HCT116 (cell line): ENCODE results near the gene DENND1A. TPM values are rescaled to one million over a fixed set of nuclear protein-coding genes. Genes with fewer than 3 reads are reported as not detected.
"Not testable (repeated sequence)": the region's sequence is repeated elsewhere in the genome, so short reads cannot be mapped to it uniquely, and the experiment has no call there.

Experiments
- ATAC-seq: fragments of 200-7000 bp; cut with Tn5 transposase; 2 replicates; pipeline ENCODE4 v1.9.1; 2020; ENCODE audit warnings: mild to moderate bottlenecking, moderate library complexity
- BruUV-seq: library from RNA; stranded (reverse); fragments of 400-500 nt; replicated peaks from 2 replicates; lab custom pipeline; 2021; lab: Mats Ljungman, UMichigan
- CTCF ChIA-PET: fragments of 300-600 bp; sonication (Branson Sonifier 250); formaldehyde crosslinking; loops from one replicate; lab custom pipeline; 2021; ENCODE audit warnings: antibody characterized with exemption; lab: Charles Lee
- POLR2A ChIA-PET: fragments of 300-600, 350-600 bp; sonication (Branson Sonifier 250); formaldehyde crosslinking; loops from one replicate; lab custom pipeline; 2021; ENCODE audit warnings: antibody characterized with exemption; lab: Charles Lee
- RAD21 ChIA-PET, 2 experiments: fragments of 300-600 bp; sonication (Branson Sonifier 250); formaldehyde crosslinking; loops; one replicate each; lab custom pipeline; 2023; ENCODE audit warnings: low total read pairs in 2 of 2; ENCODE audit not compliant: uncharacterized antibody in 2 of 2, unreplicated experiment in 2 of 2, low non-redundant PET in 1 of 2; lab: Charles Lee
- DNase-seq: peaks from one replicate; pipeline ENCODE4 v3.0.0-alpha.2; 2010; ENCODE audit warnings: low read depth, low spot score
- H2AFZ ChIP-seq: fragments of 200-600 bp; shearing (Covaris generic), sonication (generic); 2 replicates; pipeline ENCODE4 v1.6.1; 2017; ENCODE audit warnings: low read depth, mixed run types, mixed read lengths, antibody characterized with exemption, low read length; ENCODE audit not compliant: poor library complexity, severe bottlenecking
- H3K27ac ChIP-seq: 2 replicates; pipeline ENCODE4 v1.5.1; 2012; ENCODE audit warnings: low read depth, low read length
- H3K27me3 ChIP-seq: fragments of 200-600 bp; sonication (generic); 2 replicates; pipeline ENCODE4 v1.6.1; 2016; ENCODE audit warnings: mixed run types, low read length, mixed read lengths; ENCODE audit not compliant: insufficient read depth
- H3K36me3 ChIP-seq, 2 experiments: fragments of 200-500 bp in 1 of 2; fragments of 200-600 bp in 1 of 2; sonication (Bioruptor generic) in 1 of 2; sonication (generic) in 1 of 2; 2 replicates each; pipeline versions ENCODE4 v1.5.1 to v1.6.1; 2014 to 2016; ENCODE audit warnings: low read length in 2 of 2, inconsistent platforms in 1 of 2, mixed read lengths in 1 of 2, mixed run types in 1 of 2; ENCODE audit not compliant: insufficient read depth in 2 of 2, control insufficient read depth in 1 of 2
- H3K4me1 ChIP-seq, 2 experiments: fragments of 200-600 bp in 1 of 2; sonication (generic) in 1 of 2; 2 replicates each; pipeline versions ENCODE4 v1.5.1 to v1.6.1; 2012 to 2017; ENCODE audit warnings: low read length in 2 of 2, inconsistent platforms in 1 of 2, mild to moderate bottlenecking in 1 of 2, mixed read lengths in 1 of 2, mixed run types in 1 of 2, moderate library complexity in 1 of 2; ENCODE audit not compliant: insufficient read depth in 2 of 2, control insufficient read depth in 1 of 2
- H3K4me2 ChIP-seq: fragments of 200-600 bp; sonication (generic); 2 replicates; pipeline ENCODE4 v1.6.1; 2017; ENCODE audit warnings: mixed run types, low read length, mixed read lengths
- H3K4me3 ChIP-seq, 2 experiments: fragments of 200-600 bp in 1 of 2; sonication (generic) in 1 of 2; replicated peaks in 1 of 2; 2 replicates each; pipeline ENCODE4 v1.5.1; 2011 to 2016; ENCODE audit warnings: low read length in 2 of 2, control low read depth in 1 of 2, low read depth in 1 of 2, mild to moderate bottlenecking in 1 of 2, mixed read lengths in 1 of 2, mixed run types in 1 of 2
- H3K79me2 ChIP-seq: fragments of 200-600 bp; sonication (generic); 2 replicates; pipeline ENCODE4 v1.6.1; 2017; ENCODE audit warnings: mild to moderate bottlenecking, mixed run types, low read length, moderate library complexity, mixed read lengths; ENCODE audit not compliant: insufficient read depth
- H3K9ac ChIP-seq: fragments of 200-600 bp; sonication (generic); 2 replicates; pipeline ENCODE4 v1.6.1; 2016; ENCODE audit warnings: low read length, mixed read lengths
- H3K9me2 ChIP-seq: fragments of 200-600 bp; sonication (generic), shearing (Covaris generic); 2 replicates; pipeline ENCODE4 v1.6.1; 2017; ENCODE audit warnings: mixed run types, mild to moderate bottlenecking, moderate library complexity; ENCODE audit not compliant: insufficient read depth
- H3K9me3 ChIP-seq, 2 experiments: fragments of 200-500 bp in 1 of 2; fragments of 200-600 bp in 1 of 2; sonication (Bioruptor generic) in 1 of 2; sonication (generic) in 1 of 2; 2 replicates each; pipeline ENCODE4 v1.6.1; 2014 to 2017; ENCODE audit warnings: low read length in 2 of 2, mixed read lengths in 2 of 2, inconsistent platforms in 1 of 2, low read depth in 1 of 2, mild to moderate bottlenecking in 1 of 2, mixed run types in 1 of 2, moderate library complexity in 1 of 2; ENCODE audit not compliant: control insufficient read depth in 1 of 2, insufficient read depth in 1 of 2
- H4K20me1 ChIP-seq: fragments of 200-600 bp; sonication (generic), shearing (Covaris generic); 2 replicates; pipeline ENCODE4 v1.6.1; 2017; ENCODE audit warnings: mixed run types, mild to moderate bottlenecking, moderate library complexity; ENCODE audit not compliant: insufficient read depth
- CTCF ChIP-seq, 3 experiments: fragments of 200-600 bp in 1 of 3; sonication (generic) in 1 of 3; IDR thresholded peaks in 2 of 3; conservative IDR thresholded peaks in 1 of 3; 2 replicates each; pipeline ENCODE4 v1.5.1; 2012 to 2017; ENCODE audit warnings: low read depth in 2 of 3, low read length in 2 of 3, antibody characterized with exemption in 1 of 3, borderline replicate concordance in 1 of 3, control low read depth in 1 of 3, mild to moderate bottlenecking in 1 of 3, mixed read lengths in 1 of 3, mixed run types in 1 of 3, moderate library complexity in 1 of 3; ENCODE audit not compliant: insufficient read depth in 1 of 3
- EGR1 ChIP-seq: IDR thresholded peaks from 2 replicates; pipeline ENCODE4 v1.6.1; 2012; ENCODE audit warnings: low read depth
- intact Hi-C: fragments of 100-400 bp; cut with micrococcal nuclease; formaldehyde crosslinking; loops from 2 replicates; pipeline ENCODE4 v1.10.0; 2022
- total RNA-seq: library from RNA; stranded (reverse); gene quantifications from one replicate; pipeline ENCODE4 v1.2.1, GENCODE V29; 2021; ENCODE audit not compliant: unreplicated experiment

DENND1A gene
- total RNA-seq, 1 experiment from 2014 or later: 33.0 TPM

GRCh38 chr9:123399803-123400378, 530.0 kb downstream of the DENND1A start:
- CTCF ChIA-PET: interaction anchor here (0.6 to 2.0 kb wide), 4 partner anchors 12 to 641 kb away, joined by 3 to 7 read pairs (median 4); no protein-coding TSS in a partner anchor
- no peaks in the 10 kb centered on the region for H3K36me3 ChIP-seq
- H3K4me1 ChIP-seq: no peaks in the 10 kb centered on the region
- no peak overlapping the region for H3K4me2 ChIP-seq
- ATAC-seq (peak; percentile 85), DNase-seq (no peak)
- no peak overlapping the region for H2AFZ ChIP-seq
- H3K79me2 ChIP-seq: no peaks in the 10 kb centered on the region
- no peak overlapping the region for H3K4me3 ChIP-seq
- H3K9ac ChIP-seq: no peak overlapping the region
- intact Hi-C loops: loop anchor here (5.0 kb wide), 1 partner anchor 722 kb away; no protein-coding TSS in a partner anchor
- no peaks in the 10 kb centered on the region for H3K9me3 ChIP-seq
- RAD21 ChIA-PET: no interaction called here
- no TSS peak for BruUV-seq
- no peaks in the 10 kb centered on the region for H3K9me2 ChIP-seq
- H3K27me3 ChIP-seq: no peaks in the 10 kb centered on the region
- H4K20me1 ChIP-seq: no peaks in the 10 kb centered on the region
- peak in 2 of 3 experiments; percentile 75 to 76; a peak in 4 of 6 replicates for TF ChIP-seq CTCF (IDR thresholded peaks at IDR 0.05 in 2 of 3, conservative IDR thresholded peaks at IDR 0.05 in 1 of 3; ENCODE audit: borderline replicate concordance in 1 of 3, insufficient read depth in 1 of 3, low read depth in 2 of 3, low read length in 2 of 3)
- TF ChIP-seq EGR1: no peak
- H3K27ac ChIP-seq: no peak overlapping the region
- POLR2A ChIA-PET: no interaction called here

- H3K4me1 ChIP-seq, H3K9me3 ChIP-seq, H3K27ac ChIP-seq, DNase-seq, H3K79me2 ChIP-seq, H3K27me3 ChIP-seq, intact Hi-C loops, H3K9me2 ChIP-seq, BruUV-seq, H3K36me3 ChIP-seq, H3K9ac ChIP-seq, H3K4me3 ChIP-seq, RAD21 ChIA-PET, H3K4me2 ChIP-seq, POLR2A ChIA-PET, H2AFZ ChIP-seq, H4K20me1 ChIP-seq, ATAC-seq: not testable (repeated sequence)
- CTCF ChIA-PET: interaction anchor here (1.0 to 2.0 kb wide), 3 partner anchors 11 to 642 kb away, joined by 4 to 7 read pairs (median 5); no protein-coding TSS in a partner anchor
Measured at GRCh38 chr9:123398938-123399337, 531.0 kb downstream of the DENND1A start.
